ENCODE results near the gene KPNA3.
A peak's percentile ranks its signal among the peaks of the same experiment; 100 is the strongest.

- TF ChIP-seq, protein P1, sequence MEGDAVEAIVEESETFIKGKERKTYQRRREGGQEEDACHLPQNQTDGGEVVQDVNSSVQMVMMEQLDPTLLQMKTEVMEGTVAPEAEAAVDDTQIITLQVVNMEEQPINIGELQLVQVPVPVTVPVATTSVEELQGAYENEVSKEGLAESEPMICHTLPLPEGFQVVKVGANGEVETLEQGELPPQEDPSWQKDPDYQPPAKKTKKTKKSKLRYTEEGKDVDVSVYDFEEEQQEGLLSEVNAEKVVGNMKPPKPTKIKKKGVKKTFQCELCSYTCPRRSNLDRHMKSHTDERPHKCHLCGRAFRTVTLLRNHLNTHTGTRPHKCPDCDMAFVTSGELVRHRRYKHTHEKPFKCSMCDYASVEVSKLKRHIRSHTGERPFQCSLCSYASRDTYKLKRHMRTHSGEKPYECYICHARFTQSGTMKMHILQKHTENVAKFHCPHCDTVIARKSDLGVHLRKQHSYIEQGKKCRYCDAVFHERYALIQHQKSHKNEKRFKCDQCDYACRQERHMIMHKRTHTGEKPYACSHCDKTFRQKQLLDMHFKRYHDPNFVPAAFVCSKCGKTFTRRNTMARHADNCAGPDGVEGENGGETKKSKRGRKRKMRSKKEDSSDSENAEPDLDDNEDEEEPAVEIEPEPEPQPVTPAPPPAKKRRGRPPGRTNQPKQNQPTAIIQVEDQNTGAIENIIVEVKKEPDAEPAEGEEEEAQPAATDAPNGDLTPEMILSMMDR (IDR thresholded peaks at IDR 0.05; ENCODE audit: low read length) = peak; percentile 45
- TF ChIP-seq EZH2phosphoT487 (IDR thresholded peaks at IDR 0.05; ENCODE audit: low read length) = no peak
- no peak for TF ChIP-seq EZH2 (optimal IDR thresholded peaks at IDR 0.05; ENCODE audit: low read depth, low read length)
These were observed 122.7 kb downstream of the KPNA3 start for GRCh38 chr13:49669735-49670309.
